ENCODE results near the gene OR2AK2. TPM values are rescaled to one million over a fixed set of nuclear protein-coding genes. Genes with fewer than 3 reads are reported as not detected.

OR2AK2 gene
- total RNA-seq (2014; rRNA removed; shearing (Covaris generic)), result 0.15 TPM in 1 of 2 replicates, not detected in the other
- not detected in 2 replicates for total RNA-seq (2022)
- not detected for Bru-seq, nascent RNA
- not detected for BruChase-seq, experiment 1, labeled RNA remaining after a 6-hour chase
- BruChase-seq, experiment 2, labeled RNA remaining after a 2-hour chase, result percentile 32 among the genes with signal in this experiment
- long read RNA-seq, result 0 reads

- no peak within 1 kb of the TSS for H2AFZ ChIP-seq (ENCODE audit: low read length)
- BruUV-seq (replicated peaks), result no TSS peak
- H3K9me2 ChIP-seq (ENCODE audit: insufficient read depth, low read length), result no peaks in the 10 kb centered on the region
- intact Hi-C loops (cut with micrococcal nuclease; ENCODE audit: unreplicated experiment), result no loop called here
- no peaks in the 10 kb centered on the region for H3K79me2 ChIP-seq (ENCODE audit: insufficient read depth, low read depth, low read length)
- no peak within 1 kb of the TSS for H3K4me3 ChIP-seq (ENCODE audit: low read depth, low read length, poor library complexity, severe bottlenecking)
- TF ChIP-seq EZH2phosphoT487 (IDR thresholded peaks at IDR 0.05; ENCODE audit: borderline replicate concordance, low read depth, low read length) (no peak), CTCF (conservative IDR thresholded peaks at IDR 0.05; ENCODE audit: low read length) (no peak)
- H3K36me3 ChIP-seq (ENCODE audit: insufficient read depth, low read length), result no peaks in the 10 kb centered on the region
- ChIA-PET CTCF (ENCODE audit: unreplicated experiment) (no interaction called here), POLR2A (no interaction called here)
- H3K4me1 ChIP-seq (ENCODE audit: insufficient read depth, low read length, poor library complexity, severe bottlenecking), result no peaks in the 10 kb centered on the region
- DNase-seq (ENCODE audit: low spot score), result no peak
- H4K20me1 ChIP-seq (ENCODE audit: insufficient read depth, low read length), result no peaks in the 10 kb centered on the region
- H3K9me3 ChIP-seq (ENCODE audit: low read length), result no peaks in the 10 kb centered on the region
- no peak within 1 kb of the TSS for H3K4me2 ChIP-seq (ENCODE audit: low read length)
- H3K27ac ChIP-seq (ENCODE audit: low read depth, low read length, poor library complexity, severe bottlenecking), result no peak within 1 kb of the TSS
These were observed at the start of gene OR2AK2 for GRCh38 chr1:247964933-247965332. Gene OR2AK2 (plus strand): TSS chr1:247965233. CDS start chr1:247965377, 144 bp downstream.

- Histone ChIP-seq H3K4me2 (ENCODE audit: low read length) (no peak within 1 kb of the TSS), H3K9me2 (ENCODE audit: insufficient read depth, low read length) (no peaks in the 10 kb centered on the region), H3K4me1 (ENCODE audit: insufficient read depth, low read length, poor library complexity, severe bottlenecking) (no peaks in the 10 kb centered on the region), H3K9me3 (ENCODE audit: low read length) (no peaks in the 10 kb centered on the region), H2AFZ (ENCODE audit: low read length) (no peak within 1 kb of the TSS), H3K36me3 (ENCODE audit: insufficient read depth, low read length) (no peaks in the 10 kb centered on the region), H3K4me3 (ENCODE audit: low read depth, low read length, poor library complexity, severe bottlenecking) (no peak within 1 kb of the TSS), H3K27ac (ENCODE audit: low read depth, low read length, poor library complexity, severe bottlenecking) (no peak within 1 kb of the TSS), H3K79me2 (ENCODE audit: insufficient read depth, low read depth, low read length) (no peaks in the 10 kb centered on the region), H4K20me1 (ENCODE audit: insufficient read depth, low read length) (no peaks in the 10 kb centered on the region)
- TF ChIP-seq CTCF (conservative IDR thresholded peaks at IDR 0.05; ENCODE audit: low read length) (no peak), EZH2phosphoT487 (IDR thresholded peaks at IDR 0.05; ENCODE audit: borderline replicate concordance, low read depth, low read length) (no peak)
- intact Hi-C loops (cut with micrococcal nuclease; ENCODE audit: unreplicated experiment), result no loop called here
- no peak for DNase-seq (ENCODE audit: low spot score)
- ChIA-PET POLR2A (no interaction called here), CTCF (ENCODE audit: unreplicated experiment) (no interaction called here)
- no TSS peak for BruUV-seq (replicated peaks)
These were observed 45.1 kb upstream of the OR2AK2 start, which contains the start of gene OR2T8 for GRCh38 chr1:247919952-247920351. Gene OR2T8 (plus strand): TSS chr1:247920252. CDS start chr1:247921018, 766 bp downstream.

GRCh38 chr1:247923941-247924340 is 41.1 kb upstream of the OR2AK2 start:
- no TSS peak for BruUV-seq (replicated peaks)
- CTCF ChIA-PET (ENCODE audit: unreplicated experiment), result no interaction called here

More at GRCh38 chr1:247923941-247924340, 41.1 kb upstream of the OR2AK2 start:
- Histone ChIP-seq H3K9me2 (ENCODE audit: insufficient read depth, low read length) (no peaks in the 10 kb centered on the region), H3K4me2 (ENCODE audit: low read length) (no peak overlapping the region), H3K4me1 (ENCODE audit: insufficient read depth, low read length, poor library complexity, severe bottlenecking) (no peaks in the 10 kb centered on the region), H4K20me1 (ENCODE audit: insufficient read depth, low read length) (no peaks in the 10 kb centered on the region), H3K9me3 (ENCODE audit: low read length) (no peaks in the 10 kb centered on the region), H3K79me2 (ENCODE audit: insufficient read depth, low read depth, low read length) (no peaks in the 10 kb centered on the region), H3K4me3 (ENCODE audit: low read depth, low read length, poor library complexity, severe bottlenecking) (no peak overlapping the region), H3K27ac (ENCODE audit: low read depth, low read length, poor library complexity, severe bottlenecking) (no peak overlapping the region), H2AFZ (ENCODE audit: low read length) (no peak overlapping the region), H3K36me3 (ENCODE audit: insufficient read depth, low read length) (no peaks in the 10 kb centered on the region)
- POLR2A ChIA-PET, result no interaction called here
- intact Hi-C loops (cut with micrococcal nuclease; ENCODE audit: unreplicated experiment), result no loop called here
- TF ChIP-seq EZH2phosphoT487 (IDR thresholded peaks at IDR 0.05; ENCODE audit: borderline replicate concordance, low read depth, low read length), result no peak
- no peak for TF ChIP-seq CTCF (conservative IDR thresholded peaks at IDR 0.05; ENCODE audit: low read length)
- DNase-seq (ENCODE audit: low spot score), result no peak

All from OCI-LY7 (cell line).